ENCODE results near the gene MAPK14.
A peak's percentile ranks its signal among the peaks of the same experiment; 100 is the strongest.

MAPK14 gene

GRCh38 chr6:36094238-36094637, 66.6 kb downstream of the MAPK14 start:
- no peak for DNase-seq (ENCODE audit: extremely low spot score)
- TF ChIP-seq HDGF (IDR thresholded peaks at IDR 0.05; ENCODE audit: borderline replicate concordance) (no peak), SUZ12 (IDR thresholded peaks at IDR 0.05) (no peak), ARNT (IDR thresholded peaks at IDR 0.05) (no peak), FOXA1 (IDR thresholded peaks at IDR 0.05) (no peak), BHLHE40 (IDR thresholded peaks at IDR 0.05; ENCODE audit: borderline replicate concordance) (no peak), SP1 (IDR thresholded peaks at IDR 0.05) (no peak), PKNOX1 (IDR thresholded peaks at IDR 0.05) (no peak), TARDBP (IDR thresholded peaks at IDR 0.05) (no peak), NFRKB (IDR thresholded peaks at IDR 0.05) (no peak), CTBP1 (IDR thresholded peaks at IDR 0.05; ENCODE audit: borderline replicate concordance) (no peak), LEF1 (IDR thresholded peaks at IDR 0.05; ENCODE audit: borderline replicate concordance) (no peak), FOXM1 (IDR thresholded peaks at IDR 0.05; ENCODE audit: borderline replicate concordance) (no peak), ZNF384 (IDR thresholded peaks at IDR 0.05) (no peak), ELF4 (IDR thresholded peaks at IDR 0.05) (no peak), L3MBTL2 (conservative IDR thresholded peaks at IDR 0.05) (no peak), FOXK2 (IDR thresholded peaks at IDR 0.05) (no peak)
- ChIA-PET POLR2A (interaction anchor here (1.9 kb wide), 1 partner anchor 66 kb away, joined by 16 read pairs; the partner anchor contains the start of gene MAPK14), CTCF (interaction anchor here (0.7 to 2.2 kb wide), 12 partner anchors 9 to 109 kb away, joined by 3 to 23 read pairs (median 4); partner anchors contain the start of gene MAPK14)

- peak; percentile 81 for DNase-seq (ENCODE audit: extremely low spot score)
- TF ChIP-seq ELF4 (IDR thresholded peaks at IDR 0.05) (no peak), PKNOX1 (IDR thresholded peaks at IDR 0.05) (no peak), BHLHE40 (IDR thresholded peaks at IDR 0.05; ENCODE audit: borderline replicate concordance) (no peak), HDGF (IDR thresholded peaks at IDR 0.05; ENCODE audit: borderline replicate concordance) (no peak), SUZ12 (IDR thresholded peaks at IDR 0.05) (no peak), SP1 (IDR thresholded peaks at IDR 0.05) (no peak), FOXA1 (IDR thresholded peaks at IDR 0.05) (no peak), ARNT (IDR thresholded peaks at IDR 0.05) (no peak), FOXM1 (IDR thresholded peaks at IDR 0.05; ENCODE audit: borderline replicate concordance) (no peak), LEF1 (IDR thresholded peaks at IDR 0.05; ENCODE audit: borderline replicate concordance) (no peak)
- POLR2A ChIA-PET, result interaction anchor here (0.5 to 1.9 kb wide), 2 partner anchors 67 to 322 kb away, joined by 3 to 16 read pairs; partner anchors contain the start of gene MAPK14
- CTCF ChIA-PET, result interaction anchor here (0.6 to 2.2 kb wide), 14 partner anchors 8 to 730 kb away, joined by 3 to 23 read pairs (median 4); partner anchors contain the start of gene MAPK14
Observed at GRCh38 chr6:36094753-36095496, 67.3 kb downstream of the MAPK14 start.

GRCh38 chr6:36095497-36096391, 68.1 kb downstream of the MAPK14 start:
- ChIA-PET POLR2A (interaction anchor here (0.5 to 1.9 kb wide), 2 partner anchors 68 to 323 kb away, joined by 3 to 16 read pairs; partner anchors contain the start of gene MAPK14), CTCF (interaction anchor here (0.6 to 2.2 kb wide), 10 partner anchors 7 to 731 kb away, joined by 3 to 23 read pairs (median 6); partner anchors contain the start of gene MAPK14)
- TF ChIP-seq SUZ12 (IDR thresholded peaks at IDR 0.05) (no peak), ARNT (IDR thresholded peaks at IDR 0.05) (no peak), FOXK2 (IDR thresholded peaks at IDR 0.05) (no peak), PKNOX1 (IDR thresholded peaks at IDR 0.05) (no peak), LEF1 (IDR thresholded peaks at IDR 0.05; ENCODE audit: borderline replicate concordance) (no peak), ELF4 (IDR thresholded peaks at IDR 0.05) (no peak), HDGF (IDR thresholded peaks at IDR 0.05; ENCODE audit: borderline replicate concordance) (no peak), SP1 (IDR thresholded peaks at IDR 0.05) (no peak), CTBP1 (IDR thresholded peaks at IDR 0.05; ENCODE audit: borderline replicate concordance) (no peak)
- no peak for DNase-seq (ENCODE audit: extremely low spot score)

- TF ChIP-seq ARNT (IDR thresholded peaks at IDR 0.05), result no peak
- no peak for TF ChIP-seq PKNOX1 (IDR thresholded peaks at IDR 0.05)
- TF ChIP-seq CTBP1 (IDR thresholded peaks at IDR 0.05; ENCODE audit: borderline replicate concordance), result no peak
- no peak for TF ChIP-seq BHLHE40 (IDR thresholded peaks at IDR 0.05; ENCODE audit: borderline replicate concordance)
- TF ChIP-seq ELF4 (IDR thresholded peaks at IDR 0.05), result no peak
- TF ChIP-seq FOXK2 (IDR thresholded peaks at IDR 0.05), result no peak
- no peak for TF ChIP-seq TARDBP (IDR thresholded peaks at IDR 0.05)
- no peak for TF ChIP-seq HDGF (IDR thresholded peaks at IDR 0.05; ENCODE audit: borderline replicate concordance)
- CTCF ChIA-PET, result no interaction called here
- DNase-seq (ENCODE audit: extremely low spot score), result no peak
- POLR2A ChIA-PET, result interaction anchor here (1.5 kb wide), 1 partner anchor 71 kb away, joined by 6 read pairs; the partner anchor contains the start of gene MAPK14
Observed at GRCh38 chr6:36098253-36098919, 70.8 kb downstream of the MAPK14 start.
